GM19025 (cell line): Measurements from ENCODE around the gene IL9.

ENCODE experiments used
- ATAC-seq: cut with Tn5 transposase; IDR thresholded peaks from one replicate; pipeline ENCODE4 v1.9.1; 2021; ENCODE audit warnings: mild to moderate bottlenecking, low read depth, moderate library complexity; ENCODE audit not compliant: unreplicated experiment

IL9 gene

DNA sequence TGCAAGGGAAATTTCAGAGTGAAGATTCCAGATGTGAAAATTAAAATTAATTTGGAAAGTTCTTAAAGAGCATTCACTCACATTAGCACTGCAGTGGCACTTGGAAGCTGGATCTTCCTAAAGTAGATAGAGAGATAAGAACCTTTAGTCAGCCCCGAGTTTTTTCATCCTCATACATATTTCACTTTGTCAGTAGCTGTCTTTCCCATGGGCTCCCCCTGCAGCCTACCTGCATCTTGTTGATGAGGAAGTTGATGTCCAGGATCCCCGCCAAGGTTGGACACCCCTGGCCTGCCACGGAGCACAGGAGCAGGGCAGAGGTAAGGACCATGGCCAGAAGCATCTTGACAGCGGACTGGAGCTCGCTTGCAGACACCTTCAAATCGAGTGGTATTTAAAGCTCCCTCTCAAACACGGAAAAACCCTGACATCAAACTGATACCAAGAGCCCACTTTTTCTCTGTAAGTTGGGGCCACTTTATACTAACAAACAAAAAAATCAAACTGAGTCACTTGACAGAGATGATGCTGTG, at the start of gene IL9:
Gene IL9, minus strand, starts transcription at position 368 of the 533 bp plus-strand sequence. Its CDS starts 25 bp downstream, at position 343.
- no peak for ATAC-seq

DNA sequence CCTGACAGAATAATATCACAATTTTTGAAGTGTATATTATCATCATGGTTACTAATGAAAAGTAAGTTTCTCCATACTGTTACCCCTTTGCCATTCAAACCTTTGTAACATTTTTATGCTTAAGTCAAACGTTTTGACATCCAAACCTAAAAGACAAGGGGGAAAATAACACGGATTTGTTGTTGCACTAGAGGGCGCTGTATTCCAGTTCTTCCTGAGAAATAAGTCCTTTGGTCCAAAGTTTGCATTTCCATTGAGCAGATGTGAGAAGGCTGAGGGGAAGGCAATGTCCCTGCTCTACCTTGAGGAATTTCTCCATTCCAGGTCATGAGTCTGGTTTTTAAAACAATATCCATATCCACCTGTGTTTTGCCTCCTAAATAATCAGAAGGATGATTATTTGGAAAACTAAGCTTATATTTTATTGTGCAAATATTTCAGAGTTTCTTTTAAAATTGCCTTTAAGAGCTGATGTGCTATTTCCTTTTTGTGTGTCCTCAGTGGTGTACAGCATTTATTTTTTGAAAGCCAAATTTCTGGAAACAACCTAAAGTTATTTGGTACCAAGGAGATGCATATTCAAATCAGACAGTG, 49.4 kb upstream of the IL9 start:
- ATAC-seq = no peak

DNA sequence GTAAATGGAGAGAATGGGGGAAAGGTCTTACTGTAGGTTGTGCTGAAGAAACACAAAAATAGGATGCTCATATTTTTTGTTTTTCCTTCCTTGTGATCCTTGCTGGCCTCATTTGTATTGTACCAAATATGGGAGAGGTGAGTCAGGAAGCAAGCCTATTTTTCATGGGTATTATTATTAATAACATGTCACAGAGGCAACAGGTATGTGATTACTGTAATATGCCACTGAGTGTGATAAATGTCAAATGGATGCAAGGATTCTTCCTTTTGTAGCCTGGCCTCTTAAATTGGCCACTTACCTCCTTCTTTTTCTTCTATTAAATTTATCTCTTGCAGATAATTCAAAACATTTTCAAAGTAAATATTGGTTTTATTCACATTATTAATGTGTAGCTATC, 48.9 kb upstream of the IL9 start:
- no peak for ATAC-seq

DNA sequence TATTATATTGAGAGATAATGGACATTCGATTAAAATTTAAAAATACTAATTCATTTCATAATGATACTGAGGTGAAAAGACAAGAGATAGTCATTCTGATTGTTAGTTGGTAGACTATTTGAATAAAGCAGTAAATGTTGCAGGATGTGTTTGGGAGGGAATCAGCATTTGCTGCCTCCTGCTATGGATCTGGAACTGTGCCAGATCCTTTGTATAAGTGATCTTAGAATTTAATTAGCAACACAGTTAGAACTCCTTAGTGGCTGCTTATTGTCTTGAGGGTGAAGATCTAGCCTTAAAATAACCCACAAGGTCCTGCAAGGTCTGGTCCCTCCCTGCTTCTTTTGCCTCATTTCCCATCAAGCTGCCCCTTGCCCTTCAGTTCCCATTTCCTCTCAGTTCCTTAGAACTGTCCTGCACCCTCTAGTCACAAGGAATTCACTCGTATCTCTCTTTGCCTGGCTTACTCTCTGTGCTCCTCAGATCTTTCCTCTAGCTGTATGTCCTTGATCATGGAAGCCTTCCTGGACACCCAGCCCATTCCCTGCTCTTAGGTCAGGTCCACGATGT, 46.6 kb upstream of the IL9 start:
- ATAC-seq = no peak

DNA sequence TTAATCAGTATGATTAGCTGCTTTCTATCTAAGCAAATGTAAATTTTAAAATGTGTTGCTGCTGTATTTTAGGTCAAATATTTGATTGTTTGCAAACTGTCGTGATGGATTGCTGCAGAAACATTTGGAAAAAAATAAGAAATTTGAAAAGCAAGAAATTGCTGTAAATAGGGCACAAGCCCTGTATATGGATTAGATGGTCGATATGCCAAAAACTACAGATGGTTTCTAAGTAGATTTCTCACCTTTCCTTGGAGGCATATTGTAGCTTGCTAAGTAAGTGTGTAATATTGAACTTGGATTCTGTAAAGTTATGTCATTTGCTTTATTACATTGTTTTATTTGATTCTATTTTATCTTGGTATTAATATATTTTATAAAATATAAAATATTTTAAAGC, 46.1 kb upstream of the IL9 start:
- ATAC-seq = no peak

DNA sequence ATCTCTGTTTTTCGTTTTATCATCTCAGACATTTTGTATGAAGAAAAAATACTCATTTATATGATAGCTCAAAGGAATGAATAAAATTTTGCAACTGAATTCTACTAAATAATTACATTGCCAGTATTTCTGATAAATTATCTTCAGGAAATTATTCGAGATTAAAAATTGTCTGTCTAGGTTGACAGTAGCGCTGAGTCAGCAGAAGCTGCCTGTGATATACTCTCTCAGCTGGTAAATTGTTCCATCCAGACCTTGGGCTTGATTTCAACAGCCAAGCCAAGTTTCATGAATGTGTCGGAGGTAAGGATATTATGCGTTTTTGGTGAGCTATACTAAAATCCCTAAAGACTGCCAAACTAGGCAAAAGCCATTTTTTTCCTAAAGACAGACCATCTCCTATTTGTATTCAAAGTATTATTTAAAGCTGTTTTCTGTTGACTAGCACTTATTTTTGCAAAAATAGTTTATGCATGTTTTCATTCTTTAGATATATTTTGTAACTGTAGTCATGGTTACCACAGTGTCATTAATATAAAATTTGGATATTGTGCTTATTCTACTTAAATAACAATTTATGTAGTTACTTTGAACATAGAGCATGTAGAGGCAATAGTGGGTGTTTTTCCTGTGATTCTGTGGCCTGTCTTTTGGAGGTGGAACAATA, 41.7 kb upstream of the IL9 start:
- no peak for ATAC-seq

DNA sequence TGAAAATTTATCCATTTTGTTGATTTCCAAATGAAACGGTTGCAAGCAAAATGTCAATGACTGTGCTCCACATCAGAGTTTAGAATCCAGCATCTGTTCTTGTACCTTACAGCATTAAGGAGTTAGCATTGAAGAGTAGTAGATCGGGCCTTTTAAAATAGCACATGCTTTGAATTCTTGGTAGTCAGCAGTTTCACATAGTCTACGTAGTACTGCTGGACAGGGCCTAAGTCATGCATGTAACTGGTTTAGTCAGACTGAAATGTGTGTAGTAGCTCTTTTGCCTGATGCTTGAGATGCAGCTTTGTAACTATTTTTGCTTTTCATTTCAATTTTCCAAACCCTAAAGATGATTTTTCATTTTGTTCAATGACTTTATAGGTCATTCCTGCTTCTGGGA, 39.3 kb upstream of the IL9 start:
- ATAC-seq = no peak

DNA sequence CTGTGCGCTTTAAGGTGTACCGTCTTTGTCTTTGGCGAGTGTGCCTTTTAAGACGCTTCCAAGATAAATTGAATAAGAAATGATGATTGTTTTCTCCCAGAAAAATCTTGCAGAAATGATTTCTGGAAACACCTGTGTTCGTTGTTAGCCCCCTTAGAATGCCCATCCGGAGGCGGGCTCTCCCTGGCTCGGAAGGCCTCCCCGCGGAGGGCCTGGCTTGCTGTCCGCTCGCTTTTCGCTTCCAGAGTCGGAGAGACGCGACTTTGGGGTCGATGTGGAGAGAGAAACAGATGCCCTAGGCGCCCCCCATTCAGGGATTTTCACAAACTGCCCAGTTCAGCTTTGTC, 35.3 kb upstream of the IL9 start:
- ATAC-seq = no peak

DNA sequence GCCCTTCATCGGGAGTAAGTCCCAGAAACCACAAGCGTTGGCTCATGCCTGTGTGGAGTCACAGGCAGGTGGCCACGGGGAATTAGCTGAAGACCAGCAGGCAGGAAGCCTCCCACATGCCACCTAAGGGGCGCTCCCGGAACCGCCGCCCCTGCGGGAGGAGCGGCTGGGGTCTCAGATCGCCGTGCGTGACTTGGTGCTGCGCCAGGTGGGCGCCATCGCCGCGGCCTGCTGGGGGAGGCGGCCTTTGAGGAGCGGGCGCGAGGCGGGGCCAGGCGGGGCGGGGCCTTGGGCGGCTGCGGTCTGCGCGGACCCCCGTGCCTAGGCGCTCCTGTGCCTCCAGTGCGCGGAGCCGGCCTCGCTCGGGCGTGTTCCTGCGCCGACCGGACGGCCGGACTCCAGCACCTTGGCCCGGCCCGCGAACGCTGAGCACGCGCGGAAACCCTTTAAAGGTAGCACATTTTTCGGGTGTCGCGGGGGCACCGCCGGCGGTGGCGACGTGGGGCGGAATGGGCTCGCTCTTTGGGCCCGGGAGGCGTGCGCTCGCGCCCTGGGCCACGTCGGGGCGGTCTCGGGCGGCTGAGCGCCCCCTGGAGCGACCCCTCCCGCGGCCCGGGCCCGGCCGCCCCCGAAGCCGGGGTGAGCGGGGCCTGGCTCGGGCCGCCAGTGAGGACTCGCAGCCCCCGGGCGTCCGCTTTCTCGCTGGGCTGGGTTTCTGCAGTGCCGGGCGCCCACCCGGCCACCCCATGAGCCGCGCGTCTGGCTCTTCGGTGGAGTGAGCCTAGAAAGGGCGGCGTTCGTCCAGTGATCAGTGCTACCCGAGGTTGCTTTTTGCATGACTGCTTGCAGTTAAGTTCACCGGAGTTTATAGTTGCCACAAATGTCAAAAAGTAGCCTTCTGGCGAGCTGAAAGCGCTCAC, 34.6 kb upstream of the IL9 start:
- ATAC-seq = no peak

DNA sequence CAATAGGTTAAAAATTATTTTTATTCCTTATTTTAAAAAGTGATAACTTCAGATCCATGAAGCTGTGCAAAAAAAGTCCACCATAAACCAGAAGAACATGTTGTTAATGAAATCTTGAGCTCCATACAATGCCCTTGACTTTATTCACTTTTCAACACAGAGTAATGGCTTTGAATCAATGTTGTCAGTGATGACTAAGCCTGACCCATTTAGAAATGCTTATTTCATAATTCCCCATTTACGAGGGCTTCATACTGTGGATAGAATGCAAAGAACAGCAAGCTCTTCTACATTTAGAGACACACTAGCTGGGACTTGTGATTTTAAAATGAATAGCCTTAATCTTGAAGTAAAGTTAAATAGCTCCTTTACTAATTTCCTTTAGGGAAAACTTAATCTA, 25.7 kb upstream of the IL9 start:
- ATAC-seq = no peak

DNA sequence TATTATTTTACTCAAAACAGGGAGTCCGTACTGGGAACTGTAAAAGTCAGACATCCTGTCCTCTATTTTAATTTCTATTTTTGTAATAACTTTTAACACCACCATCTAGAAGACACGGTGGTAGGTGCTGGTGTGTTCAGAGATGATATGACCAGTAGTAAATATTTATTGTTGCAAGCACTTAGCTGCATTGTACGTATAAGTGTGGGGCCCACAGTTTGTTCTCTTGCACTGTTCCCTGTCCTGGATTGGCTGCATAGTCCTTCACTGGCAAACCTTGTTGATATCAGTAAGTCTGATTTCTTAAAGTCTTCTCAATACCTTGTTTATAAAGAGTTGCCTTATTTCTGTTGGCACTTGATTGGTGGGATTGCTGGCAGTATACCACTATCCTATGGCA, 24.6 kb upstream of the IL9 start:
- no peak for ATAC-seq

DNA sequence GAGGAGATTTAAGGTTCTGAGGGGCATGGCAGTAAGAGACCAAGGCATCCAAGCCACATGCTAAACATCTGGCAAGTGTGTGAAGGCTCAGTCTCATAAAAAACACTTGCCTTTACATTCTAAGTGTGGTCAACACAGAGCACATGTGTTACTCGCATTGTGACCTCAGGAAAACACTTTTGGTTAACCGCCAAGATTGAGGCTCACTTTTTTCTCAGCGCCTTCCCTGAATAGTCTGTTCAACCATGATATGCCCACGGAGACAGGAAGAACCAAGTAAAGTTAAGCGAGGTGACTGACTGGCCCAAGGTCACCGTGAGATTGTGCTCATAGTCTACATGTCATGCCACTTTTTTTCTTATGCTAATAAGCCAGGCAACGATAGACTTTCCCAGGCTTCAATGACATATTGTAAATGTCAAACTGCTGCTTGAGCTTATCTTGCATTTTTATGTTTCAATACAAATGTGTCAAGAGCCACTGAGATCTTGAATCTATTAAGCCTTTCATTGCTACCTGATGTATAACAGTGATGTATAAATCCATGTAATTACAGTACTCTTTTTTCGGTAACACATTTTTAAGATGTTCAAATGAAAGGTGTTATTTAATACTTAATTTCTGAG, 21.1 kb upstream of the IL9 start:
- no peak for ATAC-seq

DNA sequence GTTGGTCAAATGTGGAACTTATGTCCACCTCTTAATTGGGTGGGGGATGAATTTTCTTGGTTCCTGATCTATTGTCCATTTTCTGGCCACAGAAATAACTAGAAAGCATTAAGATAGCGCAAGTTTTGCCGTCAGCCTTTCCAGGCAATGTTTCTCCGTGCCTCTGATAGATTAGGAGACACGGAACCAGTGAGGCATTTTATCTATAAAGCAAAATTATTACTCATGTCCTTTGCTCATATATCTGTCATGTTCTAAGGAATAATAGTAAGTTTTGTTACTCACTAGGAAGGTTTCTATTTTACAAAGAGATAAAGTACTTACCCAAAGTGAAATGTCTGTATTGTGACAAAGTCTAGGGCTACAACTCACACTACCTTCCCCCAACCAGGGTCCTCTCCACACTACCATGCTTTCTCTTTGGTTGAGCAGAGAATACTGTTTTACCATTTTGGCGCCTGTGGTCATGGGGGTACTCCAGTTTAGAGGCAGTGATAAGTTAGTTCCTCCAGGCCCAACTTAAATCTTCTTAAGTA, 19.9 kb upstream of the IL9 start:
- ATAC-seq = no peak

DNA sequence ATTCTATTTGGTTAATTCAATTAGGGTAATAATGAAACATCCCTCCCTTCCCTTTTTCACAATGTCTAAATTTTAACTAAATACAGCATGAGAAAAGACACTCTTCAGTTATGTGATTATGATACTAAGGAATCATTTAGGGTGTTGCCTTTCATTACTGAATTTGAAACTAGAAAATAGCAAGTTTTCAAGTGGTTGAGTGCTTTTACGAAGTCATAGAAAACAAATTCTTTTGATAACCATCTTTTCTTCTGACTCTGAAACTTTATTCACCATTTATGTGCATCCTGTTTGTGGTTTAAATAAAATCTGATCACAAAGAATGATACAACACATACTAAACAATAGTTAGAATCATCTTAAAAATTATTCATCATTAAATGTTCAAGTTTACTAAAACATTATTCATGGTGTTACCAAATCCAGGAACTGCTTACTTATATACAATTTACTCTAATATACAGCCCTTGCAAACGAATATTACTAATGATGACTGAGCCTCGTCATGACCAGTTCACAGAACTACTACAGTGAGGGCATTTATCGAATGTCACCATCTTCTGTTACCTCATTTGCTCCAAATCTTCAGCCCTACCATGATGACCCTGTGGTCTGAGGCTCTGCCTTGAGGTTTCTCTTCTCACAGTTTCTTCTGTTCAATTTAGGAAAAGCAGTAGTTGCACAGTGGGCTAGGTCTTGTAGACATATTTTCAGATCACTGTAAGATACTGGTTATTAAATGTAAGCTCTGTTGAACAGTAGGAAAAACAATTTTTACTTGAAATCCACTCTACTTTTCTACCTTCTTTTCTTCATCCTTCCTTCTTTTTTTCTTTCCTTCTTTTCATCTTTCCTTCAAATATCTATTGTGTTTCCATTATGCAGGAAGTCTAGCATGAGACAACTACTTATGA, 18.3 kb upstream of the IL9 start:
- no peak for ATAC-seq

DNA sequence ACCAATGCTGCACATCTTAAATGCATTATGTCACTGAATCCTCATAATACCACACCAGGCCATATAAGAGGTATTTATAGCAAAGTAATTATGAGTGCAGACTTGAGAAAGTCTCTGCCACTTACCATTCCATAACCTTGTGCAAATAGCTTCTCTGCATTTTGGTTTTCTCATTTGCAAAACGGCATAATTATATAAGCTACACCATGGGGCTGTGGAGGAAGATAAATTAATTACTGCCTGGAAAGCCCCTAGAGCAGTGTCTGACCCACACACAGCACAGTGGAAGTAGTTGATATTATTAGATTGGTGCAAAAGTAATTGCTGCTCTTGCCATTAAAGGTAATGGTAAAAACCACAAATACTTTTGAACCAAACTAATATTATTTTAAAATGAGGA, 9.5 kb upstream of the IL9 start:
- ATAC-seq = no peak

DNA sequence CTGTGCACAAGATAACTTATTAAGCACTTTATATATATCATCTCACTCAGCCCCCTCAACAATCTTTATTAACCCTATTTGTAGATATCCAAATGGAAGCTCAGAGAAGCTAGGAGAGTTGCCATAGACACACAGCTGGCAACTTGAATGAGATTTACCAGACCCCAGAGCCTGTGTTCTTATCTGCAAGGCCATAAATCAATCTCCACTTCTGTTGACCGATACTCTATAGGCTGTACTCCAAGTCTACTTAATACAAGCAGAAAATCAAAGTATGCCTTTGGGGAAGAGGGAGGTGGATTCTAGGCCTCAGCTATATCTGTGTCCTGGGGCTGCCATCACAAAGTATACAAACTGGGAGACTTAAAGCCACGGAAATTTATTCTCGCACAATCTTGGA, 6.0 kb upstream of the IL9 start:
- no peak for ATAC-seq

DNA sequence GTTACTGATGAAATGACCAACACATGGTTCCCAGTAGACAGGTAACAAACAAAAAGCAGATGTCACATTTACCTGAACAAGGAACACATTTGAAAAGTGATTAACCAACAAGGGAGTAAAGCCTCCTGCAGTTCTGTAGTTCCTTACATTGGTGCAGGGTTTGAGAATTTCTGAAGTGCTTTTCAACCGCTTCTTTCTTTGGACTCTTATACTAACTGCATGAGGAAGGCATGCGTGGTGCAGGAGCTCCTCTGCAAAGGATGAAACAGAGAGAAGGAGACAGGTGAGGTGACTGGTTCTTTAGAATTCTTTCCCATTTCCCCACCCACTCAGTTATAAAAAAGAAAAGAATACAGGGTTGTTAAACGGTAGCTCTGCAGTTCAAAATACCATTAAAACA, 4.6 kb upstream of the IL9 start:
- no peak for ATAC-seq

DNA sequence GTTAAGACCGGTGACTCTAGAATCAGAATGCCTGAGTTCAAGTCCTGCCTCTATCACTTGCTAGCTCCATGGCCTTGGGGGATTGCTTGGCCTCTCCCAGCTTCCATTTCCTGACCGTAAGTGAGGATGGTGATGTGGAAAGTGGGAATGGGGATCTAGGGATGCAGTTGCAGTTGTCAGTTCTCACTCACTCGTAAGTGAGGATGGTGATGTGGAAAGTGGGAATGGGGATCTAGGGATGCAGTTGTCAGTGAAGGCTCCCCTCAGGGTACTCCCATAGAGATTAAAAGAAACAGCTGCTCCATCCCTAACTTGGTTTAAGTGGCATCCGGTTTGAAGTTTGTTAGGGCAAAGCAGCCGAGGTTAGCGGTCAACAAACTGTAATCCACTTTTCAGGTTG, 3.0 kb upstream of the IL9 start:
- no peak for ATAC-seq

DNA sequence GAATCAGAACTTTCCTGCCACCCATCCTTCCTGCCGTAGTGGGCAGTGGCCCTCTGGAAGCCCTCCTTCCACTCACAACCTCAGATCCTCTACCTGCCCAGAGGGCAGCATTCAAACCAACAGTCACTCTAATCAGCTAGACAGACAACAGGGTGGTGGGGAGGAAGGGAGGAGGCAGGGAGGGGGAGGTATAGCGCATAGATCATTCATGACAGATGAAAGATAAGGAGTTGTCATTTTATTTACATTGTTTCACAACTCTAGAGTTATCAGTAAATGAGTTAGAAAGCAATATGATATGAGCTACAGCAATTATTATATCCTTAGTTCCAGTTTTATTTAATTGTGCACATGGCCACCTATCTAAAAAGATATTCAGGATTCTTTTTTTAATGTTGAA, 852 bp downstream of the IL9 start:
- no peak for ATAC-seq
